H9 (cell line): Measurements from ENCODE around the gene GGT6. TPM values are rescaled to one million over a fixed set of nuclear protein-coding genes. Genes with fewer than 3 reads are reported as not detected.

Experiments
- DNase-seq: peaks from one replicate; pipeline ENCODE4 v3.0.0-alpha.2; 2017
- H2AFZ ChIP-seq: one replicate; pipeline ENCODE4 v1.6.1; 2013; ENCODE audit warnings: mild to moderate bottlenecking, low read length, control low read depth, moderate library complexity
- H2AK5ac ChIP-seq: 2 replicates; pipeline ENCODE4 v1.6.1; 2013; ENCODE audit warnings: low read length, control low read depth, mixed read lengths; ENCODE audit not compliant: insufficient read length
- H2BK120ac ChIP-seq: one replicate; pipeline ENCODE4 v1.6.1; 2013; ENCODE audit warnings: low read depth, mild to moderate bottlenecking, low read length, control low read depth, inconsistent platforms; ENCODE audit not compliant: poor library complexity, severe bottlenecking
- H2BK12ac ChIP-seq: 2 replicates; pipeline ENCODE4 v1.6.1; 2013; ENCODE audit warnings: low read length, control low read depth, mixed read lengths, low read depth; ENCODE audit not compliant: insufficient read length
- H2BK15ac ChIP-seq: 2 replicates; pipeline ENCODE4 v1.6.1; 2013; ENCODE audit warnings: low read depth, low read length, control low read depth
- H2BK20ac ChIP-seq: one replicate; pipeline ENCODE4 v1.6.1; 2013; ENCODE audit warnings: low read depth, mild to moderate bottlenecking, low read length, control low read depth, inconsistent platforms; ENCODE audit not compliant: poor library complexity, severe bottlenecking
- H2BK5ac ChIP-seq: 2 replicates; pipeline ENCODE4 v1.6.1; 2013; ENCODE audit warnings: low read length, control low read depth, mixed read lengths; ENCODE audit not compliant: insufficient read length
- H3K14ac ChIP-seq: 2 replicates; pipeline ENCODE4 v1.6.1; 2013; ENCODE audit warnings: low read length, control low read depth; ENCODE audit not compliant: insufficient read depth
- H3K18ac ChIP-seq: 2 replicates; pipeline ENCODE4 v1.6.1; 2013; ENCODE audit warnings: low read depth, mild to moderate bottlenecking, mixed read lengths, low read length, control low read depth; ENCODE audit not compliant: insufficient read length
- H3K23ac ChIP-seq: 2 replicates; pipeline ENCODE4 v1.6.1; 2013; ENCODE audit warnings: low read length, control low read depth, mixed read lengths, low read depth; ENCODE audit not compliant: insufficient read length
- H3K23me2 ChIP-seq: 2 replicates; pipeline ENCODE4 v1.6.1; 2013; ENCODE audit warnings: low read depth, mild to moderate bottlenecking, mixed read lengths, low read length, control low read depth; ENCODE audit not compliant: insufficient read length, poor library complexity, severe bottlenecking
- H3K27ac ChIP-seq: 2 replicates; pipeline ENCODE4 v1.5.1; 2013; ENCODE audit warnings: low read length, control low read depth, mixed read lengths, low read depth; ENCODE audit not compliant: insufficient read length
- H3K27me3 ChIP-seq: 2 replicates; pipeline ENCODE4 v1.6.1; 2013; ENCODE audit warnings: low read length, control low read depth, inconsistent platforms; ENCODE audit not compliant: insufficient read depth
- H3K4ac ChIP-seq: 2 replicates; pipeline ENCODE4 v1.6.1; 2013; ENCODE audit warnings: low read depth, mild to moderate bottlenecking, control low read depth, inconsistent platforms, low read length, moderate library complexity
- H3K4me1 ChIP-seq: 2 replicates; pipeline ENCODE4 v1.6.1; 2013; ENCODE audit warnings: low read length, control low read depth, inconsistent platforms; ENCODE audit not compliant: insufficient read depth
- H3K4me2 ChIP-seq: 2 replicates; pipeline ENCODE4 v1.6.1; 2013; ENCODE audit warnings: low read length, control low read depth, mixed read lengths; ENCODE audit not compliant: insufficient read length, insufficient read depth
- H3K56ac ChIP-seq: 2 replicates; pipeline ENCODE4 v1.6.1; 2013; ENCODE audit warnings: low read depth, mild to moderate bottlenecking, mixed read lengths, low read length, control low read depth; ENCODE audit not compliant: insufficient read length
- H3K79me1 ChIP-seq: 2 replicates; pipeline ENCODE4 v1.6.1; 2013; ENCODE audit warnings: low read depth, mild to moderate bottlenecking, moderate library complexity, low read length, control low read depth, inconsistent platforms; ENCODE audit not compliant: insufficient read depth, poor library complexity, severe bottlenecking
- H3K79me2 ChIP-seq: 2 replicates; pipeline ENCODE4 v1.6.1; 2013; ENCODE audit warnings: low read length, control low read depth, inconsistent platforms; ENCODE audit not compliant: insufficient read depth
- H3K9ac ChIP-seq: 2 replicates; pipeline ENCODE4 v1.6.1; 2013; ENCODE audit warnings: low read length, control low read depth, mixed read lengths; ENCODE audit not compliant: insufficient read length; ENCODE audit errors: extremely low read depth
- H3K9me3 ChIP-seq: one replicate; pipeline ENCODE4 v1.6.1; 2013; ENCODE audit warnings: low read depth, low read length, inconsistent platforms; ENCODE audit not compliant: control insufficient read depth
- H3T11ph ChIP-seq: one replicate; pipeline ENCODE4 v1.6.1; 2013; ENCODE audit warnings: mild to moderate bottlenecking, low read length, control low read depth, inconsistent platforms
- H4K20me1 ChIP-seq: one replicate; pipeline ENCODE4 v1.6.1; 2013; ENCODE audit not compliant: control insufficient read depth, insufficient read length, insufficient read depth
- H4K5ac ChIP-seq: 2 replicates; pipeline ENCODE4 v1.6.1; 2013; ENCODE audit warnings: low read depth, mild to moderate bottlenecking, mixed read lengths, low read length, control low read depth; ENCODE audit not compliant: insufficient read length
- H4K8ac ChIP-seq: replicated peaks from 2 replicates; pipeline ENCODE4 v1.6.1; 2013; ENCODE audit warnings: low read length, control low read depth, mixed read lengths, low read depth; ENCODE audit not compliant: insufficient read length
- H4K91ac ChIP-seq: 2 replicates; pipeline ENCODE4 v1.6.1; 2013; ENCODE audit warnings: low read depth, mild to moderate bottlenecking, moderate library complexity, mixed read lengths, low read length, control low read depth; ENCODE audit not compliant: insufficient read length
- H3K27ac Mint-ChIP-seq, 3 experiments: 2 replicates in 2 of 3; 3 replicates in 1 of 3; pipeline ENCODE4 v1.8.0; 2020 to 2021; ENCODE audit warnings: mixed read lengths in 3 of 3, mild to moderate bottlenecking in 1 of 3, moderate library complexity in 1 of 3
- H3K27me3 Mint-ChIP-seq: 2 replicates; pipeline ENCODE4 v1.8.0; 2021; ENCODE audit warnings: low read depth, mild to moderate bottlenecking, moderate library complexity, mixed read lengths
- H3K36me3 Mint-ChIP-seq, 3 experiments: 2 replicates in 2 of 3; 3 replicates in 1 of 3; pipeline ENCODE4 v1.8.0; 2020 to 2021; ENCODE audit warnings: low read depth in 3 of 3, mixed read lengths in 3 of 3; ENCODE audit not compliant: insufficient read depth in 1 of 3
- H3K4me1 Mint-ChIP-seq, 2 experiments: 2 replicates each; pipeline ENCODE4 v1.8.0; 2020; ENCODE audit warnings: mixed read lengths in 2 of 2
- H3K4me3 Mint-ChIP-seq, 2 experiments: 2 replicates in 1 of 2; 3 replicates in 1 of 2; pipeline ENCODE4 v1.8.0; 2020 to 2021; ENCODE audit warnings: mild to moderate bottlenecking in 2 of 2, mixed read lengths in 2 of 2, moderate library complexity in 1 of 2
- H3K9me3 Mint-ChIP-seq, 2 experiments: 2 replicates in 1 of 2; 3 replicates in 1 of 2; pipeline ENCODE4 v1.8.0; 2020; ENCODE audit warnings: mild to moderate bottlenecking in 2 of 2, mixed read lengths in 2 of 2, moderate library complexity in 1 of 2
- CTCF ChIP-seq: fragments of 200-600 bp; sonication (generic); conservative IDR thresholded peaks from 3 replicates; pipeline ENCODE4 v1.8.0; 2021; ENCODE audit warnings: antibody characterized with exemption, mild to moderate bottlenecking
- WGBS: extraction: QIAGEN DNeasy Blood & Tissue Kit; methylation state at CpG from one replicate; pipeline ENCODE4 v1.1.7; 2013; ENCODE audit warnings: missing lambda C conversion rate, low lambda C conversion rate, mixed read lengths; ENCODE audit not compliant: insufficient read length; ENCODE audit errors: extremely low coverage; 5-methylcytosine and 5-hydroxymethylcytosine counted together
- total RNA-seq: library from RNA; stranded (reverse); gene quantifications from 2 replicates; pipeline ENCODE4 v1.2.1, GENCODE V29; 2021

The GGT6 gene
- total RNA-seq, 1 experiment from 2014 or later, result 0.17 TPM

GRCh38 chr17:4535667-4536258 is 24.6 kb downstream of the GGT6 start:
- Histone ChIP-seq H3K23me2 (no peaks in the 10 kb centered on the region), H3K79me1 (no peaks in the 10 kb centered on the region), H3K9ac (no peak overlapping the region), H2BK5ac (no peak overlapping the region), H3K79me2 (no peaks in the 10 kb centered on the region), H3K18ac (no peak overlapping the region), H3K4ac (no peak overlapping the region), H4K5ac (no peak overlapping the region), H4K8ac (no peak overlapping the region), H3K4me2 (peak overlapping the region; percentile 42), H3K9me3 (no peaks in the 10 kb centered on the region), H3K4me1 (no peaks in the 10 kb centered on the region; the same call in 1 of the 2 replicates), H3T11ph (no peak overlapping the region), H2BK15ac (no peak overlapping the region), H3K56ac (no peak overlapping the region), H2BK20ac (no peak overlapping the region), H2BK12ac (no peak overlapping the region), H3K14ac (no peak overlapping the region), H4K91ac (no peak overlapping the region), H2AFZ (no peak overlapping the region), H3K27me3 (peaks cover 3% of the 10 kb centered on the region; the same call in 1 of the 2 replicates), H2AK5ac (no peak overlapping the region), H3K23ac (no peak overlapping the region), H4K20me1 (peaks cover 5% of the 10 kb centered on the region), H2BK120ac (no peak overlapping the region), H3K27ac (no peak overlapping the region)
- Mint-ChIP-seq H3K27ac (no peak overlapping the region), H3K36me3 (peaks cover 4 to 37% (median 12%) of the 10 kb centered on the region in 3 experiments; a peak in 5 of 7 replicates), H3K27me3 (peaks cover 44% of the 10 kb centered on the region), H3K4me3 (peak overlapping the region in 1 of 2 experiments; percentile 59; a peak in 1 of 5 replicates), H3K9me3 (no peaks in the 10 kb centered on the region), H3K4me1 (peaks cover 19 to 20% of the 10 kb centered on the region in 2 experiments)
- no peak for DNase-seq
- TF ChIP-seq CTCF, result no peak
- no CpG with 5 or more reads among the region's 19 CpGs for WGBS
